DND-41 (cell line): ENCODE results near the gene EMP2.

Source experiments
- CTCF ChIP-seq: IDR thresholded peaks from 2 replicates; pipeline ENCODE4 v1.5.1; 2012; ENCODE audit warnings: borderline replicate concordance, low read length, moderate library complexity, mild to moderate bottlenecking; ENCODE audit not compliant: poor library complexity, severe bottlenecking; ENCODE audit errors: extremely low read depth
- EZH2 ChIP-seq: IDR thresholded peaks from 3 replicates; pipeline ENCODE4 v1.6.1; 2012; ENCODE audit warnings: borderline replicate concordance, low read depth, mild to moderate bottlenecking, moderate library complexity, low read length, inconsistent platforms; ENCODE audit not compliant: severe bottlenecking

DNA sequence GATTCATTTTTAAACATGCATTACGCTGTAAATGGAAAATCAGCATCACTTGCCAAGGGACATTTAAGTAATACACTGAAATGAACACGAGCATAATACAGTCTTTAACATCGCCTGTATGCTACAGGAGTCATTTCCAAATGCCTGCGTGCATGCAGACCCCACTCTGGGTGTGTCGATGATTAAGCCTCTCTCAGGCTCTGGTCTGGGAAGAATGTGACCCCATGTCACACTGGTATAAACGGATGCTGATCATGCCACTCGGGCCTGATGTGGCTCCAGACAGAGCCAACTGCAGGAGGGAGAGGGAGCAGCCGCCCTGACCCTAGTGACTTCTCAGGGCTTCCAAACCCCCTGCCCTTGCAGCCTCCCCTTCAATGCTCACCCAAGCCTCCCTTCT is 10.8 kb downstream of the EMP2 start:
- TF ChIP-seq CTCF, result no peak
- no peak for TF ChIP-seq EZH2
